Osteocyte (in vitro differentiated cells): ENCODE data around the gene CPLANE2. TPM values are rescaled to one million over a fixed set of nuclear protein-coding genes. Genes with fewer than 3 reads are reported as not detected.
A peak's percentile ranks its signal among the peaks of the same experiment; 100 is the strongest.

Experiments
- DNase-seq: peaks from one replicate; pipeline ENCODE4 v3.0.0; 2021; ENCODE audit warnings: mixed read lengths; ENCODE audit not compliant: unreplicated experiment; ENCODE audit errors: extremely low spot score
- H3K27ac Mint-ChIP-seq: one replicate; pipeline ENCODE4 v1.8.0; 2021; ENCODE audit warnings: mild to moderate bottlenecking, mixed read lengths; ENCODE audit not compliant: unreplicated experiment
- H3K27me3 Mint-ChIP-seq: one replicate; pipeline ENCODE4 v1.8.0; 2021; ENCODE audit warnings: mixed read lengths; ENCODE audit not compliant: unreplicated experiment
- H3K36me3 Mint-ChIP-seq: one replicate; pipeline ENCODE4 v1.8.0; 2021; ENCODE audit warnings: mixed read lengths; ENCODE audit not compliant: unreplicated experiment
- H3K4me1 Mint-ChIP-seq: one replicate; pipeline ENCODE4 v1.8.0; 2021; ENCODE audit warnings: mixed read lengths; ENCODE audit not compliant: unreplicated experiment
- H3K4me3 Mint-ChIP-seq: one replicate; pipeline ENCODE4 v1.8.0; 2021; ENCODE audit warnings: mild to moderate bottlenecking, moderate library complexity, mixed read lengths; ENCODE audit not compliant: unreplicated experiment
- H3K9me3 Mint-ChIP-seq: one replicate; pipeline ENCODE4 v1.8.0; 2021; ENCODE audit warnings: mixed read lengths; ENCODE audit not compliant: unreplicated experiment
- CTCF ChIP-seq: fragments of 200-600 bp; sonication (generic); IDR thresholded peaks from 2 replicates; pipeline ENCODE4 v1.5.0; 2021; ENCODE audit warnings: antibody characterized with exemption, mild to moderate bottlenecking, moderate library complexity
- total RNA-seq: library from RNA; stranded (reverse); gene quantifications from 2 replicates; pipeline ENCODE4 v1.2.1, GENCODE V29; 2021

Gene CPLANE2
- total RNA-seq, 1 donor from 2014 or later: 11.8 TPM

DNA sequence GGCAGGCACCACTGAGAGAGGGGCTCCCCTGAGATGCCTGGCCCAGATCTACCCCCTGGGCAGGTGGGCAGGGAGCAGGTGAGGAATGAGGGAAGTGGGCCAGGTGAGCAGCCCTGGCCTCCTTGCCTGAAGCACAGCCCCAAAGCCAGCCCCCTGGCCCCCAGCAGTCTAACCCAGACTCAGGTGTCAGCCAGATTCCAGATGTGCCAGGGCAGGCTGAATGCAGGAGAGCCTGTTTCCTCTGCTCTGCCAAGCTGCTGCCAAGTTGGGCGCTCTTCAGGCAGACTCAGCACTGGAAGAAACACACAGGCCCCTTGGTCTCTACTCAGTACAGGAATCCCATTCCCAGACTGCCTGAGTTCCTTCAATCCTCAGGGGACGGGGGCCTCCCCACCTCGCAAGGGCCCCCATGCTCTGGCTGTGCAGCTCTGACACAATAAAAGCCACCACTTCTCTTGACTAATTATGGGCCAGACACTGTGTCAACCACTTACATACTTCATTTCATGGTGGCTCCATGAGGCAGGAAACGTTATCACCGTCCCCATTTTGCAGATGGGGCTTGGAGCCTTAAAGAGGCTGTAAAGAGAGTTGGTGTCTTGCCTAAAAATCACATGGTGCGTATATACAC, 45.0 kb downstream of the CPLANE2 start:
- TF ChIP-seq CTCF: no peak
- H3K4me1 Mint-ChIP-seq: peaks cover 36% of the 10 kb centered on the region
- no peak for DNase-seq
- H3K4me3 Mint-ChIP-seq: no peak overlapping the region
- H3K27me3 Mint-ChIP-seq: no peaks in the 10 kb centered on the region
- no peaks in the 10 kb centered on the region for H3K36me3 Mint-ChIP-seq
- H3K27ac Mint-ChIP-seq: no peak overlapping the region
- H3K9me3 Mint-ChIP-seq: no peaks in the 10 kb centered on the region

GRCh38 chr1:16191309-16191708, 45.7 kb downstream of the CPLANE2 start:
- Mint-ChIP-seq H3K4me1 (peaks cover 36% of the 10 kb centered on the region), H3K4me3 (no peak overlapping the region), H3K27ac (no peak overlapping the region), H3K27me3 (no peaks in the 10 kb centered on the region), H3K9me3 (no peaks in the 10 kb centered on the region), H3K36me3 (no peaks in the 10 kb centered on the region)
- no peak for TF ChIP-seq CTCF
- DNase-seq: no peak

DNA sequence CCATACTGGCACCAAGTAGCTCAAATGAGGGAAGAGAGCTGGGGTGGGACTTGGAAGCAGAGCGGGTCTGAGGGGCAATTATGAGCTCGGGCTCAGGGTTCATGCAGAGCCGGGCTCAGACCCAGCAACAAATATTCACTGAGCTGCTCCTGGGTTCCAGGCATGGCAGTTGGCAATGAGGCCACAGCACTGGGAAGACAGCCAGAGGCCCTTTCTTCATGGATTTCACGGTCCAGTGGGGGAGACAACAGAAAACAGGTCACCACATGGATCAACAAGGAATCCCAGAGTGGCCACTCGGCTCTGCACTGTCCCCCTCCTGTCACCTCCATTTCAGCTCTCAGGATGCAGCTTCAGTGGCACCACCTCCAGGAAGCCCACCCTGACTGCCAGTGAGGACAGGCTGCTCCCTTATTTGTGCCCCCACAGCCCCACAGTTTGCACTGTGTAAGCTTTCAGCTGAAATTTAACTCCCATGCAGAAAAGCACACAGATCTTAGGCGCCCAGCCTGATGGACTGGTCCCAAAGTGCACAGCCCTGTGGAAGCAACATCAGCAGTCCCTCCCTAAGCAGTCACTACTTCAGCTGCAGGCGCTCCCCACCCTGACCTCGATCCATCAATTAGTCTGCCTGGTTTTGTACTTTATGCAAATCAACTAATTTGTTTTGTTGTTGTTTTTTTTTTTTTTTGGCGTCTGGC, 46.9 kb downstream of the CPLANE2 start:
- H3K9me3 Mint-ChIP-seq: no peaks in the 10 kb centered on the region
- no peak for TF ChIP-seq CTCF
- H3K4me1 Mint-ChIP-seq: peaks cover 36% of the 10 kb centered on the region
- DNase-seq: no peak
- H3K36me3 Mint-ChIP-seq: no peaks in the 10 kb centered on the region
- no peak overlapping the region for H3K4me3 Mint-ChIP-seq
- H3K27me3 Mint-ChIP-seq: no peaks in the 10 kb centered on the region
- H3K27ac Mint-ChIP-seq: no peak overlapping the region

DNA sequence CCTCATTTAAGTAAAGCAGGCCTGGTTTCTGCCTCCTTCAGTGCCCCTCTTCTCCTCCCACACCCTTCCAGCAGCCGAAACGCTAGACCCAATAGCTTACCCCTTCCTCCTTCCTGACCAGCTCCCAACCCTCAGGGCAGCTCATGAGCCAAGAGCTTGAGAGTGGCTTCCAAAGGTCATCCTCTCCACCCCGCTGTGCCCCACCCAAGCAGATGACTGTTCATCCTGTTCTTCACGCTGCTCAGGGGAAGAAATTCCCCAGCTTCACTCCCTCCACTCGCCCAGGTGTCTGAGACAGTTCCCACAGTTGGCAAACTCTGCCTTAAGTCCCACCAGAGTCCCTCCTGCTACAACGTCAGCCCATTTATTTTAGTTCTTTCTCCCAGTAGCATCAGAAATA, 48.0 kb downstream of the CPLANE2 start:
- no peak overlapping the region for H3K4me3 Mint-ChIP-seq
- H3K36me3 Mint-ChIP-seq: no peaks in the 10 kb centered on the region
- H3K9me3 Mint-ChIP-seq: no peaks in the 10 kb centered on the region
- peaks cover 42% of the 10 kb centered on the region for H3K4me1 Mint-ChIP-seq
- H3K27me3 Mint-ChIP-seq: no peaks in the 10 kb centered on the region
- TF ChIP-seq CTCF: no peak
- DNase-seq: no peak
- peak overlapping the region; percentile 40 for H3K27ac Mint-ChIP-seq

DNA sequence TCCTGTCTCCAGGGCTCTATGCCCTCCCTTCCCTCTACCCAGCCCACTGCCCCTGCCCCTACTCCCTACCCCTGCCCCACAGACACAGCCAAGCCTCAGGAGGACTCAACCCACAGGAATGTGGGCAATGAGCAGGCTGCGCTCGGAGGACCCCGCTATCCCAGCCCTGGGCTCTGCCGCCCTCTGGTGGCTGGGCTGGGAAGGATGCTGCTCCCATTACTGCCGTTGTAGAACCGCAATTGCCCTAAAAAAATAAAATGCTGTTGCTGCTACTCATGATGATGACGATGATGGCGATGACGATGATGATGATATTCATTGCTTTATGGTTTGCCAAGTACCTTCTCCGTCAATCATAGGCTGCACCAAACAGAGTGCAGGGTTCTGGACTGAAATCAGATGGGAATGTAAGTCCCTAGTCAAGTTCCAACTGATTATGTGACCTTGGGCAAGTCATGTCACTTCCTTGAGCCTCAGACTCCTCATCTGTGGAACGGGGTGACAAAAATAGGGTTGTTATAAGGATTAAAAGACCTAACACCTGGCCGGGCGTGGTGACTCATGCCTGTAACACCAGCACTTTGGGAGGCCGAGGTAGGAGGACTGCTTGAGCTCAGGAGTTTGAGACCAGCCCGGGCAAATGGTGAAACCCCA, 49.1 kb downstream of the CPLANE2 start:
- peak; percentile 93 for DNase-seq
- no peaks in the 10 kb centered on the region for H3K9me3 Mint-ChIP-seq
- TF ChIP-seq CTCF: peak; percentile 99
- H3K27me3 Mint-ChIP-seq: no peaks in the 10 kb centered on the region
- peaks cover 50% of the 10 kb centered on the region for H3K4me1 Mint-ChIP-seq
- H3K4me3 Mint-ChIP-seq: no peak overlapping the region
- H3K36me3 Mint-ChIP-seq: no peaks in the 10 kb centered on the region
- no peak overlapping the region for H3K27ac Mint-ChIP-seq
